ENCODE measurements around the gene CHRM5. TPM values are rescaled to one million over a fixed set of nuclear protein-coding genes. Genes with fewer than 3 reads are reported as not detected.
"Not testable (repeated sequence)": the region's sequence is repeated elsewhere in the genome, so short reads cannot be mapped to it uniquely, and the experiment has no call there.

CHRM5 gene
- total RNA-seq, 5 donors from 2014 or later (not counting 1 experiment from before 2014, with no cell fraction given), result not detected

GRCh38 chr15:34043391-34043790 is 75.1 kb downstream of the CHRM5 start:
- ATAC-seq (replicated peaks in 1 of 4), result no peak
- no peak overlapping the region for H3K27ac Mint-ChIP-seq
- peaks cover 0 to under 1% of the 10 kb centered on the region in 2 experiments for H3K27me3 ChIP-seq (replicated peaks in 1 of 2; ENCODE audit: control insufficient read depth in 2 of 2, extremely low read depth in 1 of 2, insufficient read depth in 2 of 2, low read length in 1 of 2)
- H3K9me3 Mint-ChIP-seq, result no peaks in the 10 kb centered on the region
- no CpG with 5 or more reads among the region's 1 CpG for WGBS (ENCODE audit: insufficient coverage)
- no peaks in the 10 kb centered on the region for H3K9me3 ChIP-seq
- CTCF ChIA-PET, result interaction anchor here in 1 of 2 donors (0.5 kb wide), 1 partner anchor 50 kb away, joined by 3 read pairs; no protein-coding TSS in a partner anchor
- POLR2A ChIA-PET, result no interaction called here
- no peak for DNase-seq
- H3K4me3 Mint-ChIP-seq, result no peak overlapping the region
- no peaks in the 10 kb centered on the region for H3K36me3 Mint-ChIP-seq
- H3K4me1 ChIP-seq (ENCODE audit: control insufficient read depth in 1 of 2, extremely low read depth in 1 of 2, insufficient read depth in 2 of 2, low read length in 2 of 2), result peaks cover 4 to 7% of the 10 kb centered on the region in 2 experiments
- H3K27ac ChIP-seq (ENCODE audit: low read length), result no peak overlapping the region
- no peaks in the 10 kb centered on the region for H3K27me3 Mint-ChIP-seq
- H3K4me3 ChIP-seq (ENCODE audit: control insufficient read depth in 1 of 2, extremely low read depth in 1 of 2, low read length in 1 of 2), result no peak overlapping the region
- no peaks in the 10 kb centered on the region for H3K36me3 ChIP-seq (ENCODE audit: control insufficient read depth in 2 of 2, extremely low read depth in 1 of 2, insufficient read depth in 1 of 2, low read length in 1 of 2)
- peaks cover 12% of the 10 kb centered on the region in 3 donors for H3K4me1 Mint-ChIP-seq

GRCh38 chr15:34043813-34044212 is 75.5 kb downstream of the CHRM5 start:
- Histone ChIP-seq H3K27ac (ENCODE audit: low read length) (no peak overlapping the region), H3K9me3 (no peaks in the 10 kb centered on the region), H3K27me3 (replicated peaks in 1 of 2; ENCODE audit: control insufficient read depth in 2 of 2, extremely low read depth in 1 of 2, insufficient read depth in 2 of 2, low read length in 1 of 2) (peaks cover 0 to 4% of the 10 kb centered on the region in 2 experiments), H3K36me3 (ENCODE audit: control insufficient read depth in 2 of 2, extremely low read depth in 1 of 2, insufficient read depth in 1 of 2, low read length in 1 of 2) (no peaks in the 10 kb centered on the region), H3K4me1 (ENCODE audit: control insufficient read depth in 1 of 2, extremely low read depth in 1 of 2, insufficient read depth in 2 of 2, low read length in 2 of 2) (peaks cover 4 to 7% of the 10 kb centered on the region in 2 experiments), H3K4me3 (ENCODE audit: control insufficient read depth in 1 of 2, extremely low read depth in 1 of 2, low read length in 1 of 2) (no peak overlapping the region)
- CTCF ChIA-PET, result interaction anchor here in 1 of 2 donors (0.5 kb wide), 1 partner anchor 49 kb away, joined by 3 read pairs; no protein-coding TSS in a partner anchor
- 79% methylated on average over 2 of the region's 2 CpGs for WGBS (ENCODE audit: insufficient coverage)
- Mint-ChIP-seq H3K9me3 (no peaks in the 10 kb centered on the region), H3K27me3 (no peaks in the 10 kb centered on the region), H3K27ac (no peak overlapping the region), H3K4me3 (no peak overlapping the region), H3K36me3 (no peaks in the 10 kb centered on the region), H3K4me1 (peaks cover 12% of the 10 kb centered on the region in 3 donors)
- DNase-seq (no peak), ATAC-seq (replicated peaks in 1 of 4) (no peak)
- POLR2A ChIA-PET, result no interaction called here

GRCh38 chr15:34046471-34047145 is 78.3 kb downstream of the CHRM5 start:
- H3K27ac ChIP-seq (ENCODE audit: low read length), result no peak overlapping the region
- POLR2A ChIA-PET, result no interaction called here
- ATAC-seq (replicated peaks in 1 of 4) (no peak), DNase-seq (no peak)
- H3K4me1 ChIP-seq (ENCODE audit: control insufficient read depth in 1 of 2, extremely low read depth in 1 of 2, insufficient read depth in 2 of 2, low read length in 2 of 2), result no peaks in the 10 kb centered on the region
- CTCF ChIA-PET, result no interaction called here
- Mint-ChIP-seq H3K4me1 (no peaks in the 10 kb centered on the region), H3K9me3 (peaks cover 16 to 21% (median 20%) of the 10 kb centered on the region in 3 donors), H3K27ac (no peak overlapping the region), H3K4me3 (no peak overlapping the region), H3K27me3 (peaks cover 3 to 7% of the 10 kb centered on the region in 2 donors), H3K36me3 (peaks cover 16% of the 10 kb centered on the region)
- peaks cover 0 to 4% of the 10 kb centered on the region in 2 experiments for H3K27me3 ChIP-seq (replicated peaks in 1 of 2; ENCODE audit: control insufficient read depth in 2 of 2, extremely low read depth in 1 of 2, insufficient read depth in 2 of 2, low read length in 1 of 2)
- no peak overlapping the region for H3K4me3 ChIP-seq (ENCODE audit: control insufficient read depth in 1 of 2, extremely low read depth in 1 of 2, low read length in 1 of 2)
- H3K36me3 ChIP-seq (ENCODE audit: control insufficient read depth in 2 of 2, extremely low read depth in 1 of 2, insufficient read depth in 1 of 2, low read length in 1 of 2), result no peaks in the 10 kb centered on the region
- peaks cover 2% of the 10 kb centered on the region for H3K9me3 ChIP-seq
- WGBS (ENCODE audit: insufficient coverage), result 88% methylated on average over 6 of the region's 16 CpGs

GRCh38 chr15:34047893-34048775 is 79.8 kb downstream of the CHRM5 start:
- ATAC-seq (replicated peaks in 1 of 4), result no peak
- Histone ChIP-seq H3K4me3 (ENCODE audit: control insufficient read depth in 1 of 2, extremely low read depth in 1 of 2, low read length in 1 of 2) (no peak overlapping the region), H3K27me3 (replicated peaks in 1 of 2; ENCODE audit: control insufficient read depth in 2 of 2, extremely low read depth in 1 of 2, insufficient read depth in 2 of 2, low read length in 1 of 2) (peaks cover 0 to 4% of the 10 kb centered on the region in 2 experiments), H3K9me3 (peaks cover 2% of the 10 kb centered on the region), H3K4me1 (ENCODE audit: control insufficient read depth in 1 of 2, extremely low read depth in 1 of 2, insufficient read depth in 2 of 2, low read length in 2 of 2) (no peaks in the 10 kb centered on the region), H3K36me3 (ENCODE audit: control insufficient read depth in 2 of 2, extremely low read depth in 1 of 2, insufficient read depth in 1 of 2, low read length in 1 of 2) (no peaks in the 10 kb centered on the region), H3K27ac (ENCODE audit: low read length) (no peak overlapping the region)
- no peak overlapping the region for H3K4me3 Mint-ChIP-seq
- ChIA-PET POLR2A (no interaction called here), CTCF (interaction anchor here (0.8 to 1.2 kb wide), 2 partner anchors 11 to 569 kb away, joined by 3 read pairs; no protein-coding TSS in a partner anchor)
- peaks cover 24% of the 10 kb centered on the region for H3K36me3 Mint-ChIP-seq
- H3K27ac Mint-ChIP-seq, result no peak overlapping the region
- H3K4me1 Mint-ChIP-seq, result no peaks in the 10 kb centered on the region
- no peak for DNase-seq
- WGBS (ENCODE audit: insufficient coverage), result 71% methylated on average over 7 of the region's 10 CpGs
- peaks cover 16 to 22% (median 20%) of the 10 kb centered on the region in 3 donors for H3K9me3 Mint-ChIP-seq
- H3K27me3 Mint-ChIP-seq, result peaks cover 3 to 7% of the 10 kb centered on the region in 2 donors

- Histone ChIP-seq H3K4me3 (ENCODE audit: control insufficient read depth in 1 of 2, extremely low read depth in 1 of 2, low read length in 1 of 2) (no peak overlapping the region), H3K27me3 (replicated peaks in 1 of 2; ENCODE audit: control insufficient read depth in 2 of 2, extremely low read depth in 1 of 2, insufficient read depth in 2 of 2, low read length in 1 of 2) (peaks cover 0 to 4% of the 10 kb centered on the region in 2 experiments), H3K36me3 (ENCODE audit: control insufficient read depth in 2 of 2, extremely low read depth in 1 of 2, insufficient read depth in 1 of 2, low read length in 1 of 2) (no peaks in the 10 kb centered on the region), H3K27ac (ENCODE audit: low read length) (no peak overlapping the region), H3K9me3 (peaks cover 2% of the 10 kb centered on the region), H3K4me1 (ENCODE audit: control insufficient read depth in 1 of 2, extremely low read depth in 1 of 2, insufficient read depth in 2 of 2, low read length in 2 of 2) (no peaks in the 10 kb centered on the region)
- Mint-ChIP-seq H3K9me3 (peaks cover 16 to 22% (median 20%) of the 10 kb centered on the region in 3 donors), H3K27ac (no peak overlapping the region), H3K4me1 (no peaks in the 10 kb centered on the region), H3K4me3 (no peak overlapping the region), H3K36me3 (peaks cover 24% of the 10 kb centered on the region), H3K27me3 (peaks cover 3 to 7% of the 10 kb centered on the region in 2 donors)
- WGBS (ENCODE audit: insufficient coverage), result 86% methylated on average over 1 of the region's 2 CpGs
- POLR2A ChIA-PET, result no interaction called here
- CTCF ChIA-PET, result interaction anchor here in 1 of 2 donors (1.2 kb wide), 1 partner anchor 10 kb away, joined by 3 read pairs; no protein-coding TSS in a partner anchor
- DNase-seq (no peak), ATAC-seq (replicated peaks in 1 of 4) (no peak)
These were observed 80.8 kb downstream of the CHRM5 start for GRCh38 chr15:34049112-34049511.

GRCh38 chr15:34050385-34050784 is 82.1 kb downstream of the CHRM5 start:
- H3K27me3 ChIP-seq (replicated peaks in 1 of 2; ENCODE audit: control insufficient read depth in 2 of 2, extremely low read depth in 1 of 2, insufficient read depth in 2 of 2, low read length in 1 of 2); H3K27ac ChIP-seq (ENCODE audit: low read length); H3K36me3 ChIP-seq (ENCODE audit: control insufficient read depth in 2 of 2, extremely low read depth in 1 of 2, insufficient read depth in 1 of 2, low read length in 1 of 2); H3K4me3 Mint-ChIP-seq; H3K9me3 ChIP-seq; H3K27me3 Mint-ChIP-seq; POLR2A ChIA-PET; CTCF ChIA-PET; ATAC-seq (replicated peaks in 1 of 4); H3K4me3 ChIP-seq (ENCODE audit: control insufficient read depth in 1 of 2, extremely low read depth in 1 of 2, low read length in 1 of 2); H3K27ac Mint-ChIP-seq; H3K4me1 ChIP-seq (ENCODE audit: control insufficient read depth in 1 of 2, extremely low read depth in 1 of 2, insufficient read depth in 2 of 2, low read length in 2 of 2); DNase-seq; H3K4me1 Mint-ChIP-seq: not testable (repeated sequence)
- Mint-ChIP-seq H3K36me3 (peaks cover 24% of the 10 kb centered on the region), H3K9me3 (peaks cover 16 to 22% (median 20%) of the 10 kb centered on the region in 3 donors)
- no CpG with 5 or more reads among the region's 1 CpG for whole genome bisulfite sequencing (ENCODE audit: insufficient coverage)

Data from T-cell (primary cell).